IMR-90 (cell line): ENCODE measurements around the gene CCDC177. TPM values are rescaled to one million over a fixed set of nuclear protein-coding genes. Genes with fewer than 3 reads are reported as not detected.

Experiments
- ATAC-seq: fragments of 200-7000 bp; cut with Tn5 transposase; 2 replicates; pipeline ENCODE4 v1.9.1; 2020; ENCODE audit warnings: low read depth, mild to moderate bottlenecking, moderate library complexity
- BruUV-seq: library from RNA; stranded (reverse); fragments of 400-500 nt; replicated peaks from 2 replicates; lab custom pipeline; 2021; lab: Mats Ljungman, UMichigan
- CTCF ChIA-PET: fragments of 300-600 bp; formaldehyde crosslinking; extraction: SDS; loops from one replicate; lab custom pipeline; 2021; ENCODE audit warnings: antibody characterized with exemption; lab: Yijun Ruan, JAX
- POLR2A ChIA-PET: fragments of 300-600 bp; sonication (Branson Sonifier 250); formaldehyde crosslinking; loops from one replicate; lab custom pipeline; 2022; ENCODE audit warnings: antibody characterized with exemption; ENCODE audit not compliant: unreplicated experiment; lab: Charles Lee
- DNase-seq: peaks from one replicate; pipeline ENCODE4 v3.0.0; 2013
- H2AFZ ChIP-seq: replicated peaks from 2 replicates; pipeline ENCODE3; 2013; ENCODE audit warnings: low read length, mild to moderate bottlenecking; ENCODE audit not compliant: poor library complexity
- H2AK5ac ChIP-seq: 2 replicates; pipeline ENCODE4 v1.6.1; 2013; ENCODE audit warnings: low read depth, low read length, inconsistent platforms
- H2AK9ac ChIP-seq: replicated peaks from 2 replicates; pipeline ENCODE3; 2013; ENCODE audit warnings: mild to moderate bottlenecking, low read depth, low read length, moderate library complexity; ENCODE audit not compliant: poor library complexity
- H2BK120ac ChIP-seq: 2 replicates; pipeline ENCODE4 v1.6.1; 2013; ENCODE audit warnings: low read depth, low read length, inconsistent platforms
- H2BK15ac ChIP-seq: 3 replicates; pipeline ENCODE4 v1.6.1; 2013; ENCODE audit warnings: low read depth, low read length, inconsistent platforms
- H2BK20ac ChIP-seq: 2 replicates; pipeline ENCODE4 v1.6.1; 2013; ENCODE audit warnings: low read depth, mild to moderate bottlenecking, inconsistent platforms, low read length, moderate library complexity
- H2BK5ac ChIP-seq: 2 replicates; pipeline ENCODE4 v1.6.1; 2013; ENCODE audit warnings: mild to moderate bottlenecking, low read depth, low read length, inconsistent platforms; ENCODE audit not compliant: poor library complexity, severe bottlenecking
- H3K14ac ChIP-seq: replicated peaks from 2 replicates; pipeline ENCODE4 v1.6.1; 2013; ENCODE audit warnings: low read depth, low read length, inconsistent platforms
- H3K18ac ChIP-seq: 2 replicates; pipeline ENCODE4 v1.6.1; 2013; ENCODE audit warnings: low read depth, low read length, control low read depth
- H3K23ac ChIP-seq: 2 replicates; pipeline ENCODE4 v1.6.1; 2013; ENCODE audit warnings: low read depth, low read length, inconsistent platforms
- H3K27ac ChIP-seq: 2 replicates; pipeline ENCODE4 v1.5.1; 2013; ENCODE audit warnings: mild to moderate bottlenecking, control low read depth, low read length; ENCODE audit not compliant: insufficient read depth
- H3K27me3 ChIP-seq: 2 replicates; pipeline ENCODE4 v1.6.1; 2013; ENCODE audit warnings: low read length; ENCODE audit not compliant: control insufficient read depth, insufficient read depth
- H3K36me3 ChIP-seq: 2 replicates; pipeline ENCODE4 v1.6.1; 2013; ENCODE audit warnings: low read length, mixed read lengths; ENCODE audit not compliant: control insufficient read depth, insufficient read depth
- H3K4ac ChIP-seq: 2 replicates; pipeline ENCODE4 v1.6.1; 2013; ENCODE audit warnings: low read depth, low read length, inconsistent platforms
- H3K4me1 ChIP-seq: 2 replicates; pipeline ENCODE4 v1.6.1; 2013; ENCODE audit warnings: low read length, mixed read lengths; ENCODE audit not compliant: control insufficient read depth, insufficient read depth
- H3K4me2 ChIP-seq: 2 replicates; pipeline ENCODE4 v1.6.1; 2013; ENCODE audit warnings: low read depth, mild to moderate bottlenecking, control low read depth, low read length, moderate library complexity
- H3K4me3 ChIP-seq: 2 replicates; pipeline ENCODE4 v1.5.1; 2013; ENCODE audit warnings: low read depth, mild to moderate bottlenecking, control low read depth, low read length, moderate library complexity; ENCODE audit not compliant: insufficient read depth
- H3K56ac ChIP-seq: 2 replicates; pipeline ENCODE4 v1.6.1; 2013; ENCODE audit warnings: low read length, inconsistent platforms; ENCODE audit not compliant: insufficient read depth; ENCODE audit errors: extremely low read depth
- H3K79me1 ChIP-seq, 2 experiments: 2 replicates each; pipeline ENCODE4 v1.6.1; 2013; ENCODE audit warnings: low read length in 2 of 2, inconsistent platforms in 1 of 2, low read depth in 1 of 2
- H3K9ac ChIP-seq: 2 replicates; pipeline ENCODE4 v1.6.1; 2013; ENCODE audit warnings: low read depth, low read length, control low read depth
- H3K9me1 ChIP-seq: 2 replicates; pipeline ENCODE4 v1.6.1; 2013; ENCODE audit warnings: low read length, inconsistent platforms; ENCODE audit not compliant: insufficient read depth
- H3K9me3 ChIP-seq: 2 replicates; pipeline ENCODE4 v1.6.1; 2013; ENCODE audit warnings: low read length; ENCODE audit not compliant: control insufficient read depth, insufficient read depth
- H4K20me1 ChIP-seq: 2 replicates; pipeline ENCODE4 v1.6.1; 2013; ENCODE audit warnings: low read length, inconsistent platforms; ENCODE audit not compliant: insufficient read depth
- H4K5ac ChIP-seq: 2 replicates; pipeline ENCODE4 v1.6.1; 2013; ENCODE audit warnings: mild to moderate bottlenecking, low read depth, low read length, control low read depth
- H4K8ac ChIP-seq, 2 experiments: 2 replicates each; pipeline ENCODE4 v1.6.1; 2013; ENCODE audit warnings: low read depth in 2 of 2, low read length in 2 of 2, control low read depth in 1 of 2, inconsistent platforms in 1 of 2
- H4K91ac ChIP-seq: 2 replicates; pipeline ENCODE4 v1.6.1; 2013; ENCODE audit warnings: low read depth, low read length, inconsistent platforms; ENCODE audit not compliant: insufficient read depth
- BHLHE40 ChIP-seq: fragments of 150-350 bp; IDR thresholded peaks from 2 replicates; pipeline ENCODE4 v1.6.1; 2016; ENCODE audit warnings: mild to moderate bottlenecking, low read depth, low read length
- CEBPB ChIP-seq: IDR thresholded peaks from 2 replicates; pipeline ENCODE4 v1.6.1; 2012; ENCODE audit warnings: low read depth, low read length, improper control_type of control experiment
- CHD1 ChIP-seq: IDR thresholded peaks from 2 replicates; pipeline ENCODE4 v1.6.1; 2012; ENCODE audit warnings: low read depth, low read length, improper control_type of control experiment
- CTCF ChIP-seq: conservative IDR thresholded peaks from 2 replicates; pipeline ENCODE4 v1.5.1; 2012; ENCODE audit warnings: mild to moderate bottlenecking, low read depth, low read length, improper control_type of control experiment
- ELK1 ChIP-seq: fragments of 150-350 bp; IDR thresholded peaks from 2 replicates; pipeline ENCODE4 v1.6.1; 2016; ENCODE audit warnings: low read depth, mild to moderate bottlenecking, low read length, moderate library complexity, borderline replicate concordance
- FOS ChIP-seq: fragments of 150-350 bp; IDR thresholded peaks from 2 replicates; pipeline ENCODE4 v1.6.1; 2016; ENCODE audit warnings: low read depth, low read length
- MAFK ChIP-seq: IDR thresholded peaks from 2 replicates; pipeline ENCODE4 v1.6.1; 2012; ENCODE audit warnings: low read depth, low read length, improper control_type of control experiment
- MAZ ChIP-seq: IDR thresholded peaks from 2 replicates; pipeline ENCODE4 v1.6.1; 2012; ENCODE audit warnings: low read depth, mild to moderate bottlenecking, low read length, improper control_type of control experiment, moderate library complexity, borderline replicate concordance
- MXI1 ChIP-seq: IDR thresholded peaks from 2 replicates; pipeline ENCODE4 v1.6.1; 2012; ENCODE audit warnings: low read depth, mild to moderate bottlenecking, low read length, moderate library complexity, borderline replicate concordance
- NFE2L2 ChIP-seq: fragments of 150-350 bp; IDR thresholded peaks from 2 replicates; pipeline ENCODE4 v1.6.1; 2016; ENCODE audit warnings: low read depth, mild to moderate bottlenecking, low read length
- POLR2A ChIP-seq: IDR thresholded peaks from 2 replicates; pipeline ENCODE4 v1.6.1; 2012; ENCODE audit warnings: mild to moderate bottlenecking, low read depth, low read length
- RAD21 ChIP-seq: IDR thresholded peaks from 2 replicates; pipeline ENCODE4 v1.6.1; 2012; ENCODE audit warnings: low read length, improper control_type of control experiment
- RCOR1 ChIP-seq: IDR thresholded peaks from 2 replicates; pipeline ENCODE4 v1.6.1; 2012; ENCODE audit warnings: mild to moderate bottlenecking, low read length, improper control_type of control experiment; ENCODE audit not compliant: insufficient replicate concordance
- RFX5 ChIP-seq: IDR thresholded peaks from 2 replicates; pipeline ENCODE4 v1.8.0; 2012; ENCODE audit warnings: low read depth, mild to moderate bottlenecking, low read length, moderate library complexity
- SMC3 ChIP-seq: fragments of 150-350 bp; IDR thresholded peaks from 2 replicates; pipeline ENCODE4 v1.6.1; 2016; ENCODE audit warnings: low read depth, mild to moderate bottlenecking, antibody characterized with exemption, low read length, moderate library complexity
- USF2 ChIP-seq: fragments of 150-350 bp; IDR thresholded peaks from 2 replicates; pipeline ENCODE4 v1.6.1; 2017; ENCODE audit warnings: mild to moderate bottlenecking, antibody characterized with exemption, low read length, low read depth
- WGBS, 2 experiments: methylation state at CpG; one replicate each; pipeline versions ENCODE4 v1.1.5 to v1.1.7; 2013; ENCODE audit warnings: missing lambda C conversion rate in 2 of 2; ENCODE audit not compliant: insufficient read length in 1 of 2; ENCODE audit errors: extremely low coverage in 2 of 2; 5-methylcytosine and 5-hydroxymethylcytosine counted together
- dilution Hi-C: fragments of 300-500 bp; cut with HindIII; formaldehyde crosslinking; loops from one replicate; pipeline ENCODE4 v1.14.3; 2018; ENCODE audit warnings: low sequenced_read_pairs; ENCODE audit not compliant: unreplicated experiment
- in situ Hi-C: fragments of 300-500 bp; cut with MboI; formaldehyde crosslinking; loops from 3 replicates; pipeline ENCODE4 v1.14.3; 2019; ENCODE audit warnings: low sequenced_read_pairs, inconsistent platforms, mixed read lengths
- intact Hi-C: fragments of 100-400 bp; cut with micrococcal nuclease; formaldehyde crosslinking; loops from 2 replicates; pipeline ENCODE4 v1.10.0; 2022
- polyA plus RNA-seq, 3 experiments: library from polyadenylated mRNA; depleted of rRNA; stranded (reverse); fragments of >200 nt; gene quantifications; 2 replicates each; pipeline ENCODE4 v1.2.3, GENCODE V29; 2012; ENCODE audit warnings: low replicate concordance in 1 of 3
- total RNA-seq: library from RNA; depleted of rRNA; stranded (reverse); fragments of >200 nt; gene quantifications from 2 replicates; pipeline ENCODE4 v1.2.3, GENCODE V29; 2012

CCDC177 gene
- total and polyA plus RNA-seq, 2 of the 4 experiments (the other 2 are of a cell fraction): not detected

- 40% methylated on average over 28 of the region's 40 CpGs; no CpG with 5 or more reads in 1 of the 2 experiments for WGBS, 2 experiments
- ATAC-seq (no peak), DNase-seq (no peak)
- Histone ChIP-seq H3K4ac (no peak overlapping the region), H3K9ac (no peak overlapping the region), H2BK5ac (no peak overlapping the region), H2BK20ac (no peak overlapping the region), H2AK9ac (no peak overlapping the region), H4K8ac (no peak overlapping the region), H2BK15ac (no peak overlapping the region), H3K56ac (no peak overlapping the region), H3K27ac (no peak overlapping the region), H3K27me3 (peaks cover 81% of the 10 kb centered on the region), H2AK5ac (no peak overlapping the region), H3K4me1 (peaks cover 3% of the 10 kb centered on the region; the same call in 1 of the 2 replicates), H3K18ac (no peak overlapping the region), H4K91ac (no peak overlapping the region), H3K14ac (no peak overlapping the region), H3K79me1 (no peaks in the 10 kb centered on the region), H3K23ac (no peak overlapping the region), H3K9me3 (peaks cover 1% of the 10 kb centered on the region; the same call in 1 of the 2 replicates), H2BK120ac (no peak overlapping the region), H3K36me3 (no peaks in the 10 kb centered on the region), H3K4me2 (no peak overlapping the region; the same call in 1 of the 2 replicates), H3K4me3 (no peak overlapping the region), H4K5ac (no peak overlapping the region), H4K20me1 (no peaks in the 10 kb centered on the region), H2AFZ (no peak overlapping the region), H3K9me1 (no peaks in the 10 kb centered on the region)
- dilution Hi-C loops (no loop called here), intact Hi-C loops (no loop called here), in situ Hi-C loops (no loop called here)
- TF ChIP-seq RAD21 (no peak), CHD1 (no peak), CTCF (no peak), RCOR1 (no peak), MAFK (no peak), CEBPB (no peak), NFE2L2 (no peak), MAZ (no peak), FOS (no peak), SMC3 (no peak), RFX5 (no peak), USF2 (no peak), MXI1 (no peak), POLR2A (no peak), BHLHE40 (no peak), ELK1 (no peak)
- ChIA-PET POLR2A (no interaction called here), CTCF (interaction anchor here (1.0 kb wide), 1 partner anchor 12 kb away, joined by 3 read pairs; no protein-coding TSS in a partner anchor)
- no TSS peak for BruUV-seq
Measured at GRCh38 chr14:69572841-69573135, 1.9 kb downstream of the CCDC177 start.
